ENCODE results near the gene KRT16. TPM values are rescaled to one million over a fixed set of nuclear protein-coding genes. Genes with fewer than 3 reads are reported as not detected.

KRT16 gene
- total RNA-seq, 1 experiment from 2014 or later, result 0.61 TPM

GRCh38 chr17:41631898-41632285 lies 19.3 kb upstream of the KRT16 start:
- intact Hi-C loops (cut with micrococcal nuclease), result no loop called here
- Histone ChIP-seq H3K36me3 (ENCODE audit: control insufficient read depth in 1 of 2, insufficient read depth in 2 of 2, low read length in 2 of 2) (no peaks in the 10 kb centered on the region), H2AFZ (ENCODE audit: low read depth, low read length, poor library complexity, severe bottlenecking) (no peak overlapping the region), H3K9ac (ENCODE audit: low read length) (no peak overlapping the region), H3K9me2 (ENCODE audit: insufficient read depth) (no peaks in the 10 kb centered on the region), H3K9me3 (ENCODE audit: control insufficient read depth in 1 of 2, insufficient read depth in 1 of 2, low read depth in 1 of 2, low read length in 2 of 2) (no peaks in the 10 kb centered on the region), H3K79me2 (ENCODE audit: insufficient read depth, low read length) (no peaks in the 10 kb centered on the region), H3K27me3 (ENCODE audit: insufficient read depth, low read length) (no peaks in the 10 kb centered on the region), H3K4me2 (ENCODE audit: low read length) (no peak overlapping the region), H3K4me1 (ENCODE audit: control insufficient read depth in 1 of 2, insufficient read depth in 2 of 2, low read length in 2 of 2) (no peaks in the 10 kb centered on the region), H3K4me3 (replicated peaks in 1 of 2; ENCODE audit: low read depth in 1 of 2, low read length in 2 of 2) (no peak overlapping the region), H3K27ac (ENCODE audit: low read depth, low read length) (no peak overlapping the region), H4K20me1 (ENCODE audit: insufficient read depth) (no peaks in the 10 kb centered on the region)
- ATAC-seq (no peak), DNase-seq (ENCODE audit: low read depth, low spot score) (no peak)
- POLR2A ChIA-PET, result no interaction called here
- no TSS peak for BruUV-seq (replicated peaks)
- RAD21 ChIA-PET (ENCODE audit: low non-redundant PET in 1 of 2, low total read pairs in 2 of 2, uncharacterized antibody in 2 of 2, unreplicated experiment in 2 of 2), result no interaction called here
- CTCF ChIA-PET, result no interaction called here
- no peak for TF ChIP-seq CBX3 (IDR thresholded peaks at IDR 0.05; ENCODE audit: low read depth)

GRCh38 chr17:41631025-41631897 lies 18.7 kb upstream of the KRT16 start:
- ChIA-PET POLR2A (no interaction called here), CTCF (no interaction called here), RAD21 (ENCODE audit: low non-redundant PET in 1 of 2, low total read pairs in 2 of 2, uncharacterized antibody in 2 of 2, unreplicated experiment in 2 of 2) (no interaction called here)
- no peaks in the 10 kb centered on the region for H3K79me2 ChIP-seq (ENCODE audit: insufficient read depth, low read length)
- H3K9ac ChIP-seq (ENCODE audit: low read length), result no peak overlapping the region
- H3K4me3 ChIP-seq (replicated peaks in 1 of 2; ENCODE audit: low read depth in 1 of 2, low read length in 2 of 2), result no peak overlapping the region
- no peaks in the 10 kb centered on the region for H4K20me1 ChIP-seq (ENCODE audit: insufficient read depth)
- no peaks in the 10 kb centered on the region for H3K27me3 ChIP-seq (ENCODE audit: insufficient read depth, low read length)
- TF ChIP-seq EZH2 (IDR thresholded peaks at IDR 0.05), result no peak
- no peak for TF ChIP-seq EZH2phosphoT487 (IDR thresholded peaks at IDR 0.05; ENCODE audit: borderline replicate concordance)
- no peak for TF ChIP-seq FOSL1 (IDR thresholded peaks at IDR 0.05; ENCODE audit: low read depth)
- no peak for TF ChIP-seq TCF7L2 (IDR thresholded peaks at IDR 0.05; ENCODE audit: borderline replicate concordance, extremely low read depth, insufficient read depth, insufficient read length)
- TF ChIP-seq CBX3 (IDR thresholded peaks at IDR 0.05; ENCODE audit: low read depth), result no peak
- H3K36me3 ChIP-seq (ENCODE audit: control insufficient read depth in 1 of 2, insufficient read depth in 2 of 2, low read length in 2 of 2), result no peaks in the 10 kb centered on the region
- no TSS peak for BruUV-seq (replicated peaks)
- H3K27ac ChIP-seq (ENCODE audit: low read depth, low read length), result no peak overlapping the region
- no peaks in the 10 kb centered on the region for H3K9me2 ChIP-seq (ENCODE audit: insufficient read depth)
- H3K4me2 ChIP-seq (ENCODE audit: low read length), result no peak overlapping the region
- DNase-seq (ENCODE audit: low read depth, low spot score), result no peak
- H3K9me3 ChIP-seq (ENCODE audit: control insufficient read depth in 1 of 2, insufficient read depth in 1 of 2, low read depth in 1 of 2, low read length in 2 of 2), result no peaks in the 10 kb centered on the region
- no peak for ATAC-seq
- H2AFZ ChIP-seq (ENCODE audit: low read depth, low read length, poor library complexity, severe bottlenecking), result no peak overlapping the region
- intact Hi-C loops (cut with micrococcal nuclease), result no loop called here
- no peaks in the 10 kb centered on the region for H3K4me1 ChIP-seq (ENCODE audit: control insufficient read depth in 1 of 2, insufficient read depth in 2 of 2, low read length in 2 of 2)
